Measurements from ENCODE around the gene FOXO3.
"Not testable (repeated sequence)": the region's sequence is repeated elsewhere in the genome, so short reads cannot be mapped to it uniquely, and the experiment has no call there.

The FOXO3 gene

GRCh38 chr6:108650325-108650724 lies 89.6 kb downstream of the FOXO3 start:
- no peaks in the 10 kb centered on the region for H3K27me3 ChIP-seq (ENCODE audit: control insufficient read depth, insufficient read depth, low read length)
- H3K9me3 ChIP-seq (ENCODE audit: control insufficient read depth, insufficient read depth, low read length) = no peaks in the 10 kb centered on the region
- H3K4me3 ChIP-seq (ENCODE audit: low read depth, low read length) = no peak overlapping the region
- peaks cover 4% of the 10 kb centered on the region for H3K4me1 ChIP-seq (ENCODE audit: control insufficient read depth, insufficient read depth, low read length)
- H3K9ac ChIP-seq (ENCODE audit: low read depth, low read length) = no peak overlapping the region
- H3K36me3 ChIP-seq (ENCODE audit: control insufficient read depth, insufficient read depth, low read length) = no peaks in the 10 kb centered on the region

- no peaks in the 10 kb centered on the region for H3K27me3 ChIP-seq (ENCODE audit: control insufficient read depth, insufficient read depth, low read length)
- no peaks in the 10 kb centered on the region for H3K36me3 ChIP-seq (ENCODE audit: control insufficient read depth, insufficient read depth, low read length)
- no peak overlapping the region for H3K9ac ChIP-seq (ENCODE audit: low read depth, low read length)
- peaks cover 5% of the 10 kb centered on the region for H3K4me1 ChIP-seq (ENCODE audit: control insufficient read depth, insufficient read depth, low read length)
- H3K9me3 ChIP-seq (ENCODE audit: control insufficient read depth, insufficient read depth, low read length) = no peaks in the 10 kb centered on the region
- no peak overlapping the region for H3K4me3 ChIP-seq (ENCODE audit: low read depth, low read length)
Observed at GRCh38 chr6:108650781-108651180, 90.1 kb downstream of the FOXO3 start.

GRCh38 chr6:108651340-108652227 lies 90.9 kb downstream of the FOXO3 start:
- Histone ChIP-seq H3K4me1 (ENCODE audit: control insufficient read depth, insufficient read depth, low read length) (peaks cover 2% of the 10 kb centered on the region), H3K27me3 (ENCODE audit: control insufficient read depth, insufficient read depth, low read length) (no peaks in the 10 kb centered on the region)

GRCh38 chr6:108652375-108652774 lies 91.7 kb downstream of the FOXO3 start:
- peaks cover 2% of the 10 kb centered on the region for H3K4me1 ChIP-seq (ENCODE audit: control insufficient read depth, insufficient read depth, low read length)
- no peak overlapping the region for H3K9ac ChIP-seq (ENCODE audit: low read depth, low read length)
- H3K4me3 ChIP-seq (ENCODE audit: low read depth, low read length) = no peak overlapping the region
- no peaks in the 10 kb centered on the region for H3K36me3 ChIP-seq (ENCODE audit: control insufficient read depth, insufficient read depth, low read length)
- no peaks in the 10 kb centered on the region for H3K27me3 ChIP-seq (ENCODE audit: control insufficient read depth, insufficient read depth, low read length)
- H3K9me3 ChIP-seq (ENCODE audit: control insufficient read depth, insufficient read depth, low read length) = no peaks in the 10 kb centered on the region

More at GRCh38 chr6:108651340-108652227, 90.9 kb downstream of the FOXO3 start:
- no peaks in the 10 kb centered on the region for H3K36me3 ChIP-seq (ENCODE audit: control insufficient read depth, insufficient read depth, low read length)
- no peak overlapping the region for H3K9ac ChIP-seq (ENCODE audit: low read depth, low read length)
- no peak overlapping the region for H3K4me3 ChIP-seq (ENCODE audit: low read depth, low read length)
- H3K9me3 ChIP-seq (ENCODE audit: control insufficient read depth, insufficient read depth, low read length) = no peaks in the 10 kb centered on the region

GRCh38 chr6:108653949-108654348 lies 93.2 kb downstream of the FOXO3 start:
- H3K4me1 ChIP-seq (ENCODE audit: control insufficient read depth, insufficient read depth, low read length) = peaks cover 2% of the 10 kb centered on the region
- H3K9me3 ChIP-seq (ENCODE audit: control insufficient read depth, insufficient read depth, low read length) = no peaks in the 10 kb centered on the region

GRCh38 chr6:108654465-108655106 lies 93.9 kb downstream of the FOXO3 start:
- Histone ChIP-seq H3K27me3 (ENCODE audit: control insufficient read depth, insufficient read depth, low read length) (no peaks in the 10 kb centered on the region), H3K4me3 (ENCODE audit: low read depth, low read length) (no peak overlapping the region), H3K9me3 (ENCODE audit: control insufficient read depth, insufficient read depth, low read length) (no peaks in the 10 kb centered on the region), H3K9ac (ENCODE audit: low read depth, low read length) (no peak overlapping the region), H3K36me3 (ENCODE audit: control insufficient read depth, insufficient read depth, low read length) (no peaks in the 10 kb centered on the region), H3K4me1 (ENCODE audit: control insufficient read depth, insufficient read depth, low read length) (peaks cover 2% of the 10 kb centered on the region)

More at GRCh38 chr6:108653949-108654348, 93.2 kb downstream of the FOXO3 start:
- Histone ChIP-seq H3K27me3 (ENCODE audit: control insufficient read depth, insufficient read depth, low read length) (no peaks in the 10 kb centered on the region), H3K36me3 (ENCODE audit: control insufficient read depth, insufficient read depth, low read length) (no peaks in the 10 kb centered on the region), H3K9ac (ENCODE audit: low read depth, low read length) (no peak overlapping the region), H3K4me3 (ENCODE audit: low read depth, low read length) (no peak overlapping the region)

- Histone ChIP-seq H3K4me1 (ENCODE audit: control insufficient read depth, insufficient read depth, low read length) (peaks cover 2% of the 10 kb centered on the region), H3K36me3 (ENCODE audit: control insufficient read depth, insufficient read depth, low read length) (no peaks in the 10 kb centered on the region), H3K9ac (ENCODE audit: low read depth, low read length) (no peak overlapping the region), H3K9me3 (ENCODE audit: control insufficient read depth, insufficient read depth, low read length) (no peaks in the 10 kb centered on the region), H3K4me3 (ENCODE audit: low read depth, low read length) (no peak overlapping the region), H3K27me3 (ENCODE audit: control insufficient read depth, insufficient read depth, low read length) (no peaks in the 10 kb centered on the region)
Observed at GRCh38 chr6:108655806-108656651, 95.3 kb downstream of the FOXO3 start.

- no peaks in the 10 kb centered on the region for H3K36me3 ChIP-seq (ENCODE audit: control insufficient read depth, insufficient read depth, low read length)
- no peaks in the 10 kb centered on the region for H3K27me3 ChIP-seq (ENCODE audit: control insufficient read depth, insufficient read depth, low read length)
- H3K9ac ChIP-seq (ENCODE audit: low read depth, low read length) = no peak overlapping the region
- no peak overlapping the region for H3K4me3 ChIP-seq (ENCODE audit: low read depth, low read length)
- H3K9me3 ChIP-seq (ENCODE audit: control insufficient read depth, insufficient read depth, low read length) = no peaks in the 10 kb centered on the region
- peaks cover 2% of the 10 kb centered on the region for H3K4me1 ChIP-seq (ENCODE audit: control insufficient read depth, insufficient read depth, low read length)
Observed at GRCh38 chr6:108656836-108657235, 96.1 kb downstream of the FOXO3 start.

GRCh38 chr6:108658174-108658573 lies 97.5 kb downstream of the FOXO3 start:
- Histone ChIP-seq H3K4me1 (ENCODE audit: control insufficient read depth, insufficient read depth, low read length) (peaks cover 2% of the 10 kb centered on the region), H3K36me3 (ENCODE audit: control insufficient read depth, insufficient read depth, low read length) (no peaks in the 10 kb centered on the region), H3K27me3 (ENCODE audit: control insufficient read depth, insufficient read depth, low read length) (no peaks in the 10 kb centered on the region), H3K9ac (ENCODE audit: low read depth, low read length) (no peak overlapping the region), H3K9me3 (ENCODE audit: control insufficient read depth, insufficient read depth, low read length) (no peaks in the 10 kb centered on the region), H3K4me3 (ENCODE audit: low read depth, low read length) (no peak overlapping the region)

GRCh38 chr6:108658785-108659184 lies 98.1 kb downstream of the FOXO3 start:
- H3K36me3 ChIP-seq (ENCODE audit: control insufficient read depth, insufficient read depth, low read length); H3K9ac ChIP-seq (ENCODE audit: low read depth, low read length); H3K4me1 ChIP-seq (ENCODE audit: control insufficient read depth, insufficient read depth, low read length); H3K4me3 ChIP-seq (ENCODE audit: low read depth, low read length); H3K9me3 ChIP-seq (ENCODE audit: control insufficient read depth, insufficient read depth, low read length); H3K27me3 ChIP-seq (ENCODE audit: control insufficient read depth, insufficient read depth, low read length): not testable (repeated sequence)

GRCh38 chr6:108660251-108660650 lies 99.5 kb downstream of the FOXO3 start:
- Histone ChIP-seq H3K4me1 (ENCODE audit: control insufficient read depth, insufficient read depth, low read length) (peaks cover 2% of the 10 kb centered on the region), H3K36me3 (ENCODE audit: control insufficient read depth, insufficient read depth, low read length) (no peaks in the 10 kb centered on the region), H3K27me3 (ENCODE audit: control insufficient read depth, insufficient read depth, low read length) (no peaks in the 10 kb centered on the region), H3K4me3 (ENCODE audit: low read depth, low read length) (no peak overlapping the region), H3K9me3 (ENCODE audit: control insufficient read depth, insufficient read depth, low read length) (no peaks in the 10 kb centered on the region), H3K9ac (ENCODE audit: low read depth, low read length) (no peak overlapping the region)
